IPS DF 6.9 (cell line): Measurements from ENCODE around the gene HYAL2.
"Not testable (repeated sequence)": the region's sequence is repeated elsewhere in the genome, so short reads cannot be mapped to it uniquely, and the experiment has no call there.

Experiments
- DNase-seq: peaks from one replicate; pipeline ENCODE4 v3.0.0-alpha.2; 2013; ENCODE audit warnings: low read depth, low spot score
- H3K27ac ChIP-seq: one replicate; pipeline ENCODE4 v1.5.1; 2013; ENCODE audit warnings: low read length, control low read depth
- H3K27me3 ChIP-seq: 2 replicates; pipeline ENCODE4 v1.6.1; 2013; ENCODE audit warnings: mild to moderate bottlenecking, low read length; ENCODE audit not compliant: control insufficient read depth, insufficient read depth
- H3K36me3 ChIP-seq: 2 replicates; pipeline ENCODE4 v1.6.1; 2013; ENCODE audit warnings: low read length; ENCODE audit not compliant: control insufficient read depth, insufficient read depth
- H3K4me1 ChIP-seq: 2 replicates; pipeline ENCODE4 v1.6.1; 2013; ENCODE audit warnings: low read length; ENCODE audit not compliant: control insufficient read depth, insufficient read depth
- H3K4me3 ChIP-seq: 2 replicates; pipeline ENCODE4 v1.5.1; 2013; ENCODE audit warnings: mild to moderate bottlenecking, low read length
- H3K9me3 ChIP-seq: 2 replicates; pipeline ENCODE4 v1.6.1; 2013; ENCODE audit warnings: low read length, inconsistent platforms; ENCODE audit not compliant: control insufficient read depth, insufficient read depth
- WGBS: extraction: QIAGEN DNeasy Blood & Tissue Kit; methylation state at CpG from one replicate; pipeline ENCODE4 v1.1.7; 2013; ENCODE audit warnings: mixed read lengths, missing lambda C conversion rate; ENCODE audit not compliant: insufficient read length, insufficient coverage; 5-methylcytosine and 5-hydroxymethylcytosine counted together

HYAL2 gene

DNA sequence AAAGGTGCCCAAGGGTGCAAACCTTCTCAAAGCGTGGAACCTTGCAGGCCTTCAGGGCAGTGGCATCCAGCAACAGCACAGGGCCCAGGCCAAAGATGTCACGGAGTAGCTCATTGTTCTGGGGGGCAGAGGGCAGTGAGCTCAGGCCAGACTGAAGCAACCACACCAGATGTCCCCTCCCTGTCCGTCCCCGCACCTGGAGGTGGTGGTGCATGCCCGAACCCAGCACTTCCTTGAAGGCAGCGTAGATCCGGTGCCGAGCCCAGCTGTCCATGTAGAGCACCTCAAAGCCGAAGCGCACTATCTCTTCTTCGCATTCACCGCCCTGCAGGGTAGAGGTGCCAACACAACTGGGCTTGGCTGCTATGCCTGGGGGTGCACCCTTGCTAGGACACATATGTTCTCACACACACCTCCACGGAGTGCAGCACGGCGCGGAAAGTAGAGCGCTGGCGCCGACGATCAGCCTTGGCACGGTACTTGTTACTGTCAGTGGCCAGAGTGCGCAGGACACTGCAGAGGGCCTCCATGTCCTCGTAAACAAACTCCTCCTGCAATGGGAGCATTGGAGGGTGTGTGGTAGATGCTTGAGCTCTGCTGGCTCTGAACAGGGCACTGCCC is 34.0 kb downstream of the HYAL2 start:
- no peak overlapping the region for H3K4me3 ChIP-seq
- peaks cover 35% of the 10 kb centered on the region for H3K36me3 ChIP-seq
- peaks cover 1% of the 10 kb centered on the region; the same call in 1 of the 2 replicates for H3K4me1 ChIP-seq
- no peaks in the 10 kb centered on the region for H3K9me3 ChIP-seq
- no CpG with 5 or more reads among the region's 23 CpGs for WGBS
- no peaks in the 10 kb centered on the region for H3K27me3 ChIP-seq
- H3K27ac ChIP-seq, result no peak overlapping the region
- no peak for DNase-seq

GRCh38 chr3:50287262-50287661 is 35.3 kb downstream of the HYAL2 start:
- Histone ChIP-seq H3K4me1 (no peaks in the 10 kb centered on the region), H3K27me3 (no peaks in the 10 kb centered on the region), H3K36me3 (peaks cover 35% of the 10 kb centered on the region), H3K9me3 (no peaks in the 10 kb centered on the region), H3K4me3 (no peak overlapping the region), H3K27ac (no peak overlapping the region)
- no peak for DNase-seq
- no CpG with 5 or more reads among the region's 1 CpG for WGBS

- Histone ChIP-seq H3K36me3 (peaks cover 35% of the 10 kb centered on the region), H3K4me1 (no peaks in the 10 kb centered on the region), H3K27ac (no peak overlapping the region), H3K9me3 (no peaks in the 10 kb centered on the region), H3K4me3 (no peak overlapping the region), H3K27me3 (no peaks in the 10 kb centered on the region)
- DNase-seq, result no peak
- WGBS, result no CpG with 5 or more reads among the region's 28 CpGs
These were observed 36.0 kb downstream of the HYAL2 start for GRCh38 chr3:50286322-50287227.

GRCh38 chr3:50284121-50284520 is 38.4 kb downstream of the HYAL2 start:
- no CpG with 5 or more reads among the region's 6 CpGs for WGBS
- H3K4me1 ChIP-seq, H3K27ac ChIP-seq, H3K9me3 ChIP-seq, H3K4me3 ChIP-seq, DNase-seq, H3K27me3 ChIP-seq: not testable (repeated sequence)
- peaks cover 19% of the 10 kb centered on the region for H3K36me3 ChIP-seq

DNA sequence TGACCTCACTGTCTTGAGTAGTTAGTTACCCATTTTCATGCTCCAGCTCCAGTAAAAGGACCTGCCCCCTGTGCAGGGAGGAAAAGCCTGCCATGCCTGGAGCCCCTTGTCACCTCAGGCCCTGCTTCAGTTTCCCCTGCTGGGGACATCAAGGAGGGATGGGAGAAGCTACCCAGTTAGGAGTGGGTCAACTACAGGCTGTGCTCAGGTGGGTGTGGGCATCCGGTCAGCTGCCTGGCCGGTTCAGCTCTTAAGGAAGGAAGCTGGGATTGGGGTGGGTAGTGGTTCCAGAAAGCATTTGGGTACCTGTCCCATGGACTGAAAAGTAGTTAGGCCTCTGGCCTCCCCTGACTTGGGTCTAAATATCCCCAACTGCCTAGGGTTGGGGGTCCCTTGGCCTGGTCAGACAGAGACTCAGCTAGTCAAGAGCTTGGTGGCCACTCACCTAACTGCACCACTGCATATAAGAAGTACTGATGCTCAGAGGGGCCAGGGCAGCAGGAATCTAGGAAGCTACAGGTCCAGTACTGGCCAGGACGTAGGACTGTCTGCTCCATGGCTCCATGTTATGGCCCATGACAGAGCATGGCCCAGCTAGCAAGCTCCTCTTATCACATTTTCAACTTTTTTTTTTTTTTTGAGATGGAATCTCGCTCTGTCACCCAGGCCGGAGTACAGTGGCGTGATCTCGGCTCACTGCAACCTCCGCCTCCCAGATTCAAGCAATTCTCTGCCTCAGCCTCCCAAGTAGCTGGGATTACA is 43.1 kb downstream of the HYAL2 start:
- Histone ChIP-seq H3K36me3 (no peaks in the 10 kb centered on the region), H3K27ac (no peak overlapping the region), H3K4me1 (peaks cover 9% of the 10 kb centered on the region), H3K9me3 (no peaks in the 10 kb centered on the region), H3K4me3 (no peak overlapping the region), H3K27me3 (peaks cover 5% of the 10 kb centered on the region; the same call in 1 of the 2 replicates)
- no peak for DNase-seq
- WGBS, result no CpG with 5 or more reads among the region's 8 CpGs

DNA sequence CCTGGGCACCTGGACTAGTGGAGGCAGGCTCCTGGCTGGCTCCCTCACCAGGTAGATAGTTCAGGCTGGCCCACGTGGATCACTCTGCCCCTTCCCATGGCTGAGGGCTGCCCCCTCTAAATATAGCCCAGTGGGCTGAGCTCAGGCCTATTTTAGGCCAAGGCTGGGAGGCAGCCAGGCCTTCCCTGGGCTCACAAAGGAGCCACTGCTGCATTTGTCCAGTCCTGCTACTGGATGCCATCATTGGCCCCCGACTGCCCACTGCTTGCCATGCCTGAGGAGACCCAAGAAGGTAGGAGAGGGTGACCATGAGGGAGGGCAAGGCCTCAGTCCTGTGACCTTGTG is 43.7 kb downstream of the HYAL2 start, which contains the start of gene LSMEM2:
TSS of gene LSMEM2 (plus strand) at position 208 of the 345 bp plus-strand sequence. CDS start at position 235, 27 bp downstream.
- no CpG with 5 or more reads among the region's 2 CpGs for WGBS
- no peak within 1 kb of the TSS for H3K4me3 ChIP-seq
- peaks cover 9% of the 10 kb centered on the region for H3K4me1 ChIP-seq
- no peaks in the 10 kb centered on the region for H3K36me3 ChIP-seq
- no peak for DNase-seq
- H3K9me3 ChIP-seq, result no peaks in the 10 kb centered on the region
- H3K27ac ChIP-seq, result no peak within 1 kb of the TSS
- peaks cover 9% of the 10 kb centered on the region; the same call in 1 of the 2 replicates for H3K27me3 ChIP-seq

GRCh38 chr3:50278123-50278879 is 44.2 kb downstream of the HYAL2 start:
- no peak for DNase-seq
- Histone ChIP-seq H3K4me1 (peaks cover 9% of the 10 kb centered on the region), H3K27me3 (peaks cover 10% of the 10 kb centered on the region; the same call in 1 of the 2 replicates), H3K9me3 (no peaks in the 10 kb centered on the region), H3K4me3 (no peak overlapping the region), H3K36me3 (no peaks in the 10 kb centered on the region), H3K27ac (no peak overlapping the region)
- WGBS, result no CpG with 5 or more reads among the region's 4 CpGs

DNA sequence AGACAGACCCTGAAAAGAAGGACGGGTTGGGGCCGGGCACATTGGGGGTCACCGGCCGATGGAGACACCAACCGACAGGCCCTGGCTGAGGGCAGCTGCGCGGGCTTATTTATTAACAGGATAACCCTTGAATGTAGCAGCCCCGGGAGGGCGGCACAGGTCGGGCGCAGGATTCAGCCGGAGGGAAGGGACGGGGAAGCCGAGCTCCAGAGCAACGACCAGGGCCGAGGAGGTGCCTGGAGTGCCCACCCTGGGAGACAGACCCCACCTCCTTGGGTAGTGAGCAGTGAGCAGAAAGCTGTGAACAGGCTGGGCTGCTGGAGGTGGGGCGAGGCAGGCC is 45.8 kb downstream of the HYAL2 start:
- H3K9me3 ChIP-seq, result no peaks in the 10 kb centered on the region
- no peak overlapping the region for H3K27ac ChIP-seq
- WGBS, result no CpG with 5 or more reads among the region's 17 CpGs
- H3K36me3 ChIP-seq, result no peaks in the 10 kb centered on the region
- no peak for DNase-seq
- no peak overlapping the region for H3K4me3 ChIP-seq
- peaks cover 9% of the 10 kb centered on the region for H3K4me1 ChIP-seq
- H3K27me3 ChIP-seq, result peaks cover 12% of the 10 kb centered on the region; the same call in 1 of the 2 replicates

- Histone ChIP-seq H3K27me3 (peaks cover 12% of the 10 kb centered on the region; the same call in 1 of the 2 replicates), H3K4me1 (peaks cover 9% of the 10 kb centered on the region), H3K27ac (no peak overlapping the region), H3K9me3 (no peaks in the 10 kb centered on the region), H3K4me3 (peak overlapping the region; percentile 50; the same call in 1 of the 2 replicates), H3K36me3 (no peaks in the 10 kb centered on the region)
- WGBS, result no CpG with 5 or more reads among the region's 79 CpGs
- DNase-seq, result no peak
These were observed 46.4 kb downstream of the HYAL2 start for GRCh38 chr3:50275996-50276761.
